WTC11 (cell line): Measurements from ENCODE around the gene DAD1.

ENCODE experiments used
- ELF4 ChIP-seq: sonication (generic); formaldehyde crosslinking; IDR thresholded peaks from 2 replicates; pipeline ENCODE4 v1.8.1; 2022; ENCODE audit warnings: low read depth, mild to moderate bottlenecking, moderate library complexity, missing genetic modification reagents
- MAX ChIP-seq: sonication (generic); formaldehyde crosslinking; IDR thresholded peaks from 2 replicates; pipeline ENCODE4 v1.8.0; 2022; ENCODE audit warnings: mild to moderate bottlenecking, missing genetic modification reagents
- NFE2L1 ChIP-seq: sonication (generic); formaldehyde crosslinking; IDR thresholded peaks from 2 replicates; pipeline ENCODE4 v1.8.1; 2023; ENCODE audit warnings: missing genetic modification reagents
- NR3C1 ChIP-seq: sonication (generic); formaldehyde crosslinking; conservative IDR thresholded peaks from 2 replicates; pipeline ENCODE4 v1.8.1; 2023; ENCODE audit warnings: low read depth, mild to moderate bottlenecking, missing genetic modification reagents
- SMAD3 ChIP-seq: sonication (generic); formaldehyde crosslinking; IDR thresholded peaks from 2 replicates; pipeline ENCODE4 v1.8.0; 2022; ENCODE audit warnings: missing genetic modification reagents, mild to moderate bottlenecking, borderline replicate concordance
- SP1 ChIP-seq: sonication (generic); formaldehyde crosslinking; conservative IDR thresholded peaks from 2 replicates; pipeline ENCODE4 v1.8.1; 2022; ENCODE audit warnings: missing genetic modification reagents
- TCF7 ChIP-seq: sonication (generic); formaldehyde crosslinking; IDR thresholded peaks from 2 replicates; pipeline ENCODE4 v1.8.0; 2022; ENCODE audit warnings: mild to moderate bottlenecking, low read depth, missing genetic modification reagents, moderate library complexity
- TEAD1 ChIP-seq: sonication (generic); formaldehyde crosslinking; IDR thresholded peaks from 2 replicates; pipeline ENCODE4 v1.8.0; 2022; ENCODE audit warnings: mild to moderate bottlenecking, missing genetic modification reagents
- ZNF416 ChIP-seq: fragments of 250-450 bp; sonication (Bioruptor Pico); IDR thresholded peaks from 2 replicates; pipeline ENCODE4 v1.9.0; 2021; ENCODE audit warnings: mild to moderate bottlenecking, inconsistent platforms
- TF ChIP-seq, protein P1 (sequence below): fragments of 200-600 bp; IDR thresholded peaks from 2 replicates; pipeline ENCODE4 v1.8.0; 2022; ENCODE audit warnings: antibody characterized with exemption
- TF ChIP-seq, protein P2 (sequence below): sonication (generic); formaldehyde crosslinking; IDR thresholded peaks from 2 replicates; pipeline ENCODE4 v1.8.1; 2023; ENCODE audit warnings: mild to moderate bottlenecking, missing genetic modification reagents, moderate library complexity
- TF ChIP-seq, protein P3 (sequence below): fragments of 250-450 bp; sonication (Bioruptor Pico); IDR thresholded peaks from 2 replicates; pipeline ENCODE4 v1.9.0; 2021; ENCODE audit warnings: mild to moderate bottlenecking, borderline replicate concordance

DNA sequence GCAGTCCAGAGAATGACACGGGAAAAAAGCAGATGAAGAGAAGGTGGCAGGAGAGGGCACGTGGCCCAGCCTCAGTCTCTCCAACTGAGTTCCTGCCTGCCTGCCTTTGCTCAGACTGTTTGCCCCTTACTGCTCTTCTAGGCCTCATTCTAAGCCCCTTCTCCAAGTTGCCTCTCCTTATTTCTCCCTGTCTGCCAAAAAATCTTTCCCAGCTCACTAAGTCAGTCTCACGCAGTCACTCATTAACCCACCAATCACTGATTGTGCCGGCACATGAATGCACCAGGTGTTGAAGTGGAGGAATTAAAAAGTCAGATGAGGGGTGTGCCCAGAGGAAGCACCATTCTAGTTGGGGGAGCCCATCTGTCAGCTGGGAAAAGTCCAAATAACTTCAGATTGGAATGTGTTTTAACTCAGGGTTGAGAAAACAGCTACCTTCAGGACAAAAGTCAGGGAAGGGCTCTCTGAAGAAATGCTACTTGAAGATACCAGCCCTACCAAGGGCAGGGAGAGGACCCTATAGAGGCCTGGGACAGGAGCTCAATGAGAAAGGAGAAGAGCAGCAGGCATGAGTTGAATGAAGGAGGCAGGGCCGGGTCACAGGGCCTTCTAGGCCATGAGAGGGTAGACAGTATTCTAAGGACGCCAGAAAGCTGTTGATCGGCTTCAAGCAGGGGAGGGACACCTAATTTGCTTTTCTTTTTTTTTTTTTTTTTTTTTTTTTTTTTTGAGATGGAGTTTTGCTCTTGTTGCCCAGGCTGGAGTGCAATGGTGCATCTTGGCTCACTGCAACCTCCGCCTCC is 40.9 kb downstream of the DAD1 start:
- TF ChIP-seq, protein P1, sequence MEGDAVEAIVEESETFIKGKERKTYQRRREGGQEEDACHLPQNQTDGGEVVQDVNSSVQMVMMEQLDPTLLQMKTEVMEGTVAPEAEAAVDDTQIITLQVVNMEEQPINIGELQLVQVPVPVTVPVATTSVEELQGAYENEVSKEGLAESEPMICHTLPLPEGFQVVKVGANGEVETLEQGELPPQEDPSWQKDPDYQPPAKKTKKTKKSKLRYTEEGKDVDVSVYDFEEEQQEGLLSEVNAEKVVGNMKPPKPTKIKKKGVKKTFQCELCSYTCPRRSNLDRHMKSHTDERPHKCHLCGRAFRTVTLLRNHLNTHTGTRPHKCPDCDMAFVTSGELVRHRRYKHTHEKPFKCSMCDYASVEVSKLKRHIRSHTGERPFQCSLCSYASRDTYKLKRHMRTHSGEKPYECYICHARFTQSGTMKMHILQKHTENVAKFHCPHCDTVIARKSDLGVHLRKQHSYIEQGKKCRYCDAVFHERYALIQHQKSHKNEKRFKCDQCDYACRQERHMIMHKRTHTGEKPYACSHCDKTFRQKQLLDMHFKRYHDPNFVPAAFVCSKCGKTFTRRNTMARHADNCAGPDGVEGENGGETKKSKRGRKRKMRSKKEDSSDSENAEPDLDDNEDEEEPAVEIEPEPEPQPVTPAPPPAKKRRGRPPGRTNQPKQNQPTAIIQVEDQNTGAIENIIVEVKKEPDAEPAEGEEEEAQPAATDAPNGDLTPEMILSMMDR: no peak
- TF ChIP-seq MAX (no peak), SMAD3 (CRISPR knock-in tag) (no peak), ZNF416 (CRISPR knock-in tag) (no peak), SP1 (CRISPR knock-in tag) (no peak), ELF4 (CRISPR knock-in tag) (no peak), NFE2L1 (CRISPR knock-in tag) (no peak), TEAD1 (CRISPR knock-in tag) (no peak), TCF7 (CRISPR knock-in tag) (no peak), NR3C1 (CRISPR knock-in tag) (no peak)
- TF ChIP-seq, protein P2, sequence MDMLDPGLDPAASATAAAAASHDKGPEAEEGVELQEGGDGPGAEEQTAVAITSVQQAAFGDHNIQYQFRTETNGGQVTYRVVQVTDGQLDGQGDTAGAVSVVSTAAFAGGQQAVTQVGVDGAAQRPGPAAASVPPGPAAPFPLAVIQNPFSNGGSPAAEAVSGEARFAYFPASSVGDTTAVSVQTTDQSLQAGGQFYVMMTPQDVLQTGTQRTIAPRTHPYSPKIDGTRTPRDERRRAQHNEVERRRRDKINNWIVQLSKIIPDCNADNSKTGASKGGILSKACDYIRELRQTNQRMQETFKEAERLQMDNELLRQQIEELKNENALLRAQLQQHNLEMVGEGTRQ (CRISPR knock-in tag): no peak
- TF ChIP-seq, protein P3, sequence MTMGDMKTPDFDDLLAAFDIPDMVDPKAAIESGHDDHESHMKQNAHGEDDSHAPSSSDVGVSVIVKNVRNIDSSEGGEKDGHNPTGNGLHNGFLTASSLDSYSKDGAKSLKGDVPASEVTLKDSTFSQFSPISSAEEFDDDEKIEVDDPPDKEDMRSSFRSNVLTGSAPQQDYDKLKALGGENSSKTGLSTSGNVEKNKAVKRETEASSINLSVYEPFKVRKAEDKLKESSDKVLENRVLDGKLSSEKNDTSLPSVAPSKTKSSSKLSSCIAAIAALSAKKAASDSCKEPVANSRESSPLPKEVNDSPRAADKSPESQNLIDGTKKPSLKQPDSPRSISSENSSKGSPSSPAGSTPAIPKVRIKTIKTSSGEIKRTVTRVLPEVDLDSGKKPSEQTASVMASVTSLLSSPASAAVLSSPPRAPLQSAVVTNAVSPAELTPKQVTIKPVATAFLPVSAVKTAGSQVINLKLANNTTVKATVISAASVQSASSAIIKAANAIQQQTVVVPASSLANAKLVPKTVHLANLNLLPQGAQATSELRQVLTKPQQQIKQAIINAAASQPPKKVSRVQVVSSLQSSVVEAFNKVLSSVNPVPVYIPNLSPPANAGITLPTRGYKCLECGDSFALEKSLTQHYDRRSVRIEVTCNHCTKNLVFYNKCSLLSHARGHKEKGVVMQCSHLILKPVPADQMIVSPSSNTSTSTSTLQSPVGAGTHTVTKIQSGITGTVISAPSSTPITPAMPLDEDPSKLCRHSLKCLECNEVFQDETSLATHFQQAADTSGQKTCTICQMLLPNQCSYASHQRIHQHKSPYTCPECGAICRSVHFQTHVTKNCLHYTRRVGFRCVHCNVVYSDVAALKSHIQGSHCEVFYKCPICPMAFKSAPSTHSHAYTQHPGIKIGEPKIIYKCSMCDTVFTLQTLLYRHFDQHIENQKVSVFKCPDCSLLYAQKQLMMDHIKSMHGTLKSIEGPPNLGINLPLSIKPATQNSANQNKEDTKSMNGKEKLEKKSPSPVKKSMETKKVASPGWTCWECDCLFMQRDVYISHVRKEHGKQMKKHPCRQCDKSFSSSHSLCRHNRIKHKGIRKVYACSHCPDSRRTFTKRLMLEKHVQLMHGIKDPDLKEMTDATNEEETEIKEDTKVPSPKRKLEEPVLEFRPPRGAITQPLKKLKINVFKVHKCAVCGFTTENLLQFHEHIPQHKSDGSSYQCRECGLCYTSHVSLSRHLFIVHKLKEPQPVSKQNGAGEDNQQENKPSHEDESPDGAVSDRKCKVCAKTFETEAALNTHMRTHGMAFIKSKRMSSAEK: no peak
